Gastroesophageal sphincter (tissue), 3 donors: ENCODE measurements around the gene MOV10.
A peak's percentile ranks its signal among the peaks of the same experiment; 100 is the strongest.

Experiments
- CTCF ChIP-seq, 4 experiments: fragments of 200-600 bp in 2 of 4; fragments of 450-650 bp in 2 of 4; sonication (generic) in 1 of 4; IDR thresholded peaks; one replicate each; pipeline ENCODE4 v1.5.1; 2017 to 2019; ENCODE audit warnings: antibody characterized with exemption in 4 of 4, mild to moderate bottlenecking in 2 of 4, moderate library complexity in 2 of 4
- EP300 ChIP-seq: sonication (generic); formaldehyde crosslinking; IDR thresholded peaks from one replicate; pipeline ENCODE4 v1.6.1; 2017; ENCODE audit warnings: antibody characterized with exemption, mild to moderate bottlenecking

GRCh38 chr1:112718691-112719418, 44.4 kb downstream of the MOV10 start:
- TF ChIP-seq EP300 (no peak), CTCF (IDR thresholded peaks at IDR 0.05) (peak; percentile 74 to 92 (median 84))
